Neural progenitor cell (in vitro differentiated cells): Measurements from ENCODE around the gene PC.

Source experiments
- CTCF ChIP-seq: fragments of 200-600 bp; sonication (generic); IDR thresholded peaks from 2 replicates; pipeline ENCODE4 v1.5.1; 2017; ENCODE audit warnings: antibody characterized with exemption, mild to moderate bottlenecking
- EZH2 ChIP-seq: fragments of 200-600 bp; sonication (generic); IDR thresholded peaks from 2 replicates; pipeline ENCODE4 v1.6.1; 2017; ENCODE audit warnings: antibody characterized with exemption, mild to moderate bottlenecking, moderate library complexity
- EZH2phosphoT487 ChIP-seq: fragments of 200-600 bp; sonication (generic); IDR thresholded peaks from 2 replicates; pipeline ENCODE4 v1.6.1; 2017; ENCODE audit warnings: antibody characterized with exemption

GRCh38 chr11:66986178-66986545, 28.0 kb upstream of the PC start:
- TF ChIP-seq CTCF (no peak), EZH2phosphoT487 (no peak), EZH2 (no peak)
